IPS DF 6.9 (cell line): ENCODE measurements around the gene UCK1.

Source experiments
- DNase-seq: peaks from one replicate; pipeline ENCODE4 v3.0.0-alpha.2; 2013; ENCODE audit warnings: low read depth, low spot score
- H3K27ac ChIP-seq: one replicate; pipeline ENCODE4 v1.5.1; 2013; ENCODE audit warnings: low read length, control low read depth
- H3K27me3 ChIP-seq: 2 replicates; pipeline ENCODE4 v1.6.1; 2013; ENCODE audit warnings: mild to moderate bottlenecking, low read length; ENCODE audit not compliant: control insufficient read depth, insufficient read depth
- H3K36me3 ChIP-seq: 2 replicates; pipeline ENCODE4 v1.6.1; 2013; ENCODE audit warnings: low read length; ENCODE audit not compliant: control insufficient read depth, insufficient read depth
- H3K4me1 ChIP-seq: 2 replicates; pipeline ENCODE4 v1.6.1; 2013; ENCODE audit warnings: low read length; ENCODE audit not compliant: control insufficient read depth, insufficient read depth
- H3K4me3 ChIP-seq: 2 replicates; pipeline ENCODE4 v1.5.1; 2013; ENCODE audit warnings: mild to moderate bottlenecking, low read length
- H3K9me3 ChIP-seq: 2 replicates; pipeline ENCODE4 v1.6.1; 2013; ENCODE audit warnings: low read length, inconsistent platforms; ENCODE audit not compliant: control insufficient read depth, insufficient read depth
- WGBS: extraction: QIAGEN DNeasy Blood & Tissue Kit; methylation state at CpG from one replicate; pipeline ENCODE4 v1.1.7; 2013; ENCODE audit warnings: mixed read lengths, missing lambda C conversion rate; ENCODE audit not compliant: insufficient read length, insufficient coverage; 5-methylcytosine and 5-hydroxymethylcytosine counted together

Gene UCK1

GRCh38 chr9:131511880-131512279 is 19.2 kb downstream of the UCK1 start:
- Histone ChIP-seq H3K4me3 (no peak overlapping the region), H3K27me3 (no peaks in the 10 kb centered on the region), H3K4me1 (no peaks in the 10 kb centered on the region), H3K27ac (no peak overlapping the region), H3K36me3 (peaks cover 30% of the 10 kb centered on the region), H3K9me3 (no peaks in the 10 kb centered on the region)
- no peak for DNase-seq
- WGBS = no CpG with 5 or more reads among the region's 6 CpGs

- WGBS = no CpG with 5 or more reads among the region's 7 CpGs
- H3K4me3 ChIP-seq = no peak overlapping the region
- no peaks in the 10 kb centered on the region for H3K4me1 ChIP-seq
- H3K9me3 ChIP-seq = no peaks in the 10 kb centered on the region
- H3K27me3 ChIP-seq = no peaks in the 10 kb centered on the region
- H3K27ac ChIP-seq = no peak overlapping the region
- peaks cover 29% of the 10 kb centered on the region for H3K36me3 ChIP-seq
- no peak for DNase-seq
These were observed 19.6 kb downstream of the UCK1 start for GRCh38 chr9:131511416-131511815.

- Histone ChIP-seq H3K27me3 (no peaks in the 10 kb centered on the region), H3K9me3 (no peaks in the 10 kb centered on the region), H3K4me1 (0 out of 2 replicates have a peak, but pooled peaks cover 1% of the 10 kb centered on the region), H3K4me3 (no peak overlapping the region), H3K27ac (no peak overlapping the region), H3K36me3 (peaks cover 8% of the 10 kb centered on the region)
- no peak for DNase-seq
- no CpG with 5 or more reads among the region's 8 CpGs for WGBS
These were observed 26.1 kb downstream of the UCK1 start for GRCh38 chr9:131505012-131505411.

- H3K36me3 ChIP-seq = peaks cover 7% of the 10 kb centered on the region; the same call in 1 of the 2 replicates
- H3K4me3 ChIP-seq = peak overlapping the region; percentile 82; the same call in 1 of the 2 replicates
- H3K27me3 ChIP-seq = no peaks in the 10 kb centered on the region
- WGBS = no CpG with 5 or more reads among the region's 32 CpGs
- peak; percentile 20 for DNase-seq
- H3K4me1 ChIP-seq = 0 out of 2 replicates have a peak, but pooled peaks cover 1% of the 10 kb centered on the region
- no peaks in the 10 kb centered on the region for H3K9me3 ChIP-seq
- no peak overlapping the region for H3K27ac ChIP-seq
These were observed 27.2 kb downstream of the UCK1 start for GRCh38 chr9:131503626-131504465.

GRCh38 chr9:131502781-131503625 is 28.1 kb downstream of the UCK1 start, which contains the start of gene POMT1:
TSS of gene POMT1 (plus strand) at chr9:131502918. CDS start at chr9:131504219, 1,301 bp downstream.
- H3K9me3 ChIP-seq = no peaks in the 10 kb centered on the region
- DNase-seq = peak; percentile 74
- WGBS = no CpG with 5 or more reads among the region's 83 CpGs
- 0 out of 2 replicates have a peak, but pooled peaks cover 1% of the 10 kb centered on the region for H3K4me1 ChIP-seq
- H3K27me3 ChIP-seq = no peaks in the 10 kb centered on the region
- peaks cover 10% of the 10 kb centered on the region; the same call in 1 of the 2 replicates for H3K36me3 ChIP-seq
- no peak within 1 kb of the TSS for H3K27ac ChIP-seq
- peak within 1 kb of the TSS; percentile 82 for H3K4me3 ChIP-seq

GRCh38 chr9:131500939-131501541 is 30.0 kb downstream of the UCK1 start:
- H3K4me3 ChIP-seq = no peak overlapping the region
- H3K36me3 ChIP-seq = peaks cover 21% of the 10 kb centered on the region
- H3K9me3 ChIP-seq = no peaks in the 10 kb centered on the region
- no peak overlapping the region for H3K27ac ChIP-seq
- WGBS = no CpG with 5 or more reads among the region's 5 CpGs
- H3K27me3 ChIP-seq = no peaks in the 10 kb centered on the region
- DNase-seq = no peak
- 0 out of 2 replicates have a peak, but pooled peaks cover 1% of the 10 kb centered on the region for H3K4me1 ChIP-seq

GRCh38 chr9:131500377-131500776 is 30.7 kb downstream of the UCK1 start:
- WGBS = no CpG with 5 or more reads among the region's 12 CpGs
- H3K27me3 ChIP-seq = no peaks in the 10 kb centered on the region
- no peak overlapping the region for H3K4me3 ChIP-seq
- no peak for DNase-seq
- no peaks in the 10 kb centered on the region for H3K9me3 ChIP-seq
- H3K27ac ChIP-seq = no peak overlapping the region
- H3K36me3 ChIP-seq = peaks cover 28% of the 10 kb centered on the region
- 0 out of 2 replicates have a peak, but pooled peaks cover 1% of the 10 kb centered on the region for H3K4me1 ChIP-seq

- no CpG with 5 or more reads among the region's 7 CpGs for WGBS
- Histone ChIP-seq H3K4me3 (no peak overlapping the region), H3K27ac (no peak overlapping the region), H3K4me1 (0 out of 2 replicates have a peak, but pooled peaks cover 1% of the 10 kb centered on the region), H3K9me3 (no peaks in the 10 kb centered on the region), H3K36me3 (peaks cover 37% of the 10 kb centered on the region), H3K27me3 (no peaks in the 10 kb centered on the region)
- no peak for DNase-seq
These were observed 31.8 kb downstream of the UCK1 start for GRCh38 chr9:131499254-131499767.

GRCh38 chr9:131496844-131497405 is 34.1 kb downstream of the UCK1 start:
- Histone ChIP-seq H3K27ac (no peak overlapping the region), H3K9me3 (no peaks in the 10 kb centered on the region), H3K4me1 (no peaks in the 10 kb centered on the region), H3K4me3 (no peak overlapping the region), H3K27me3 (no peaks in the 10 kb centered on the region), H3K36me3 (peaks cover 60% of the 10 kb centered on the region)
- DNase-seq = no peak
- WGBS = no CpG with 5 or more reads among the region's 10 CpGs
